GM21619 (cell line): ENCODE results near the gene MST1R.
"Not testable (repeated sequence)": the region's sequence is repeated elsewhere in the genome, so short reads cannot be mapped to it uniquely, and the experiment has no call there.

ENCODE experiments used
- ATAC-seq: cut with Tn5 transposase; IDR thresholded peaks from one replicate; pipeline ENCODE4 v1.9.1; 2021; ENCODE audit not compliant: unreplicated experiment

The MST1R gene

DNA sequence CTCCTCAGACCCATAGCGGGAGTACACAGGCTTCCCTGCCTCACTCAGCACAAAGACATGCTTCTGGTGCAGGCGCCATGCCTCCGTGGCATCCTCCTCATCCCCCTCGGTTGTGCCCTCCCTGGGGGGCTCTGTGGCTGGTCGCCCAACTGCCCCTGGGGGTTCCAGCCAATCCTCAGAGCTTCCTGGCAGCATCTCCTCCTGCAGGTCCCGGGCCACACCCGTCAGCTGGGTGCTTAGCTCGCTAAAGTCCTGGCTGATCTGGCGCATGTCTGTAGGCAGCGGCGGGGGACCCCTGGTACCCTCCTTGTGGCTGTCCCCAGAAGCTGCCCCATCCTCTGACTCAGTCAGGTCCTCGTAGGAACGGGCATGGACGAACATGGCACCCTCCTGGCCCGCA is 7.9 kb upstream of the MST1R start:
- no peak for ATAC-seq

DNA sequence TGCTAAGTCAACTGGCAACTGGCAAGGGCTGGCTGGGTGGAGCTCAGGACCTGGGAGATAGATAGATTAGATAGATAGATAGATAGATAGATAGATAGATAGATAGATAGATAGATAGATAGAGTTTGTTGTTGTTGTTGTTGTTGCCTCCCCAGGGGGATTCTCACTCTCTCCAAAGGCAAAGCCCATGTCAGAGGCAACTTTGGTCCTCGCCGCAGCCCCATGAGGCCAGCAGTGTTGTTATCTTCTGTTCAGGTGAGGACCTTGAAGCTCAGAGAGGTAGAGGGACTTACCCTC is 7.4 kb upstream of the MST1R start:
- ATAC-seq = no peak

DNA sequence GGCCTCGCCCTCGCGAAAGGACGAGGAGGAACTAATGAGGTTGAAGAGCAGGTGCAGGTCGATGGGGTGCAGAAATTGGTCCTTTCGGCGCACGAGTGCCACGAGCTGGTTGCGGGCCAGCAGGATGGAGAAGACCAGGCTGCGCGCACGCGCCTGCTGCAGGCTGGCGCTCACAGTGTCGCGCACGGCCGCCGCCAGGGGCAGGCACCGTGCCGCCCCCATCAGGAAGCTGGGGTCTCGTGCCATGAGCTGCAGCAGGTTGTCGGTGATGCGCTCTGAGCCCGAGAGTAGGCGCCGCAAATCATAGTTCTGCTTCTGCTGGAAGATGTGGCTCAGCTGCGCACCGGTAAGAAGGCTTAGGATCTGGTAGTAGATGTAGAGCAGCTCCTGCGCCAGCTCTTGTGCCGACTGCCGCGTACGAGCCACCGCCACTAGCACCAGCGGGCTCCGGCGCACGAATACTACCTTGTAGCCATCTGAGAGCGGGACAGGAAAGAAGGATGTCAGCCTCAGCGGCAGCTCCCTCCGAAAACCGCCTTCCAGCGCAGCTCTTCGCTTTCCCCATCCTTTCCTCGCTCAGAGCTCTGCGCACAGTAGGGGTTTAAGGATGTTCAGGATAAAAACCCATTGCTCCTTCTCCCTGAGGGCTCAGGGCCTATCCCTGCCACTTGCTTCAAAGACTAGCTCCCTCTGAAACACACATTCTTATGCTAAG is 6.9 kb upstream of the MST1R start:
- ATAC-seq = no peak

DNA sequence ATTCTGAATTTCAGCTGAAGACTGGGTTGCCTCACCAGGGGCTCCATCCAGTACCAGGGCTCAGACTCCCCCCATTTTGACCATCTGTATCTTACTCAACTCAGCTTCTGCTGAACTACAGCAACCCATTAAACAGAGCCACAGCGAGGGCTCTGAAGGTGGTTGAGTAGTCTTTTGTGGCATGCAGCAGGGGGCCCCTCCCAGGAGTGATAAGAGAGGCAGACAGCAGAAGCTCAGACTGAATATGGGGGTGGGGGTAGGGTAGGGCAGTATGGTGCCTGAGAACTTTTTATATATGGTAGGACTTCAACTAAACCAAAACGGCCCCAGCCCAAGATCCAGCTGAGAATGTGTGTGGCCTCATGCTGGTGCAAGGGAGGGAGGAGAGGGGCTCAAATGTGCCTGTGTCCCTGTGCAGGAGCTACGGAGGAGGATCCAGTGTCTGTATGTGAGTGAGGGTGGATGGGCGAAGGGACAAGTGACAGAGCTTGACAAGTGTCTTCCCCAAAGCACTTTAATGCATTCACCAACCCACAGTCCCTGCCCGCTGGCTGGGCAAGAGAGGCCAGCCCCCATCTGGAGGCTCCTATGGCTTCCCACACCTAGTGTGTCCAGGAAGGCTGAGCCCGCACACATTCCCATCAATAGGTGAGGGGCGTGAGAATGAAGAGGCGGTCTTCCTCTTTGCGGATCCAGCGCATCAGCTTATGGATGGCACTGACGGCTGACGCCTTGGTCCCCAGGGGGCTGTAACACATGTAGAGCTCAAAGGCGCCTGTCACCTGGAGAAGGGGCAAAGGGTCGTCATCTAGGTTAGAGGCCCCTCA is 4.9 kb upstream of the MST1R start:
- no peak for ATAC-seq

DNA sequence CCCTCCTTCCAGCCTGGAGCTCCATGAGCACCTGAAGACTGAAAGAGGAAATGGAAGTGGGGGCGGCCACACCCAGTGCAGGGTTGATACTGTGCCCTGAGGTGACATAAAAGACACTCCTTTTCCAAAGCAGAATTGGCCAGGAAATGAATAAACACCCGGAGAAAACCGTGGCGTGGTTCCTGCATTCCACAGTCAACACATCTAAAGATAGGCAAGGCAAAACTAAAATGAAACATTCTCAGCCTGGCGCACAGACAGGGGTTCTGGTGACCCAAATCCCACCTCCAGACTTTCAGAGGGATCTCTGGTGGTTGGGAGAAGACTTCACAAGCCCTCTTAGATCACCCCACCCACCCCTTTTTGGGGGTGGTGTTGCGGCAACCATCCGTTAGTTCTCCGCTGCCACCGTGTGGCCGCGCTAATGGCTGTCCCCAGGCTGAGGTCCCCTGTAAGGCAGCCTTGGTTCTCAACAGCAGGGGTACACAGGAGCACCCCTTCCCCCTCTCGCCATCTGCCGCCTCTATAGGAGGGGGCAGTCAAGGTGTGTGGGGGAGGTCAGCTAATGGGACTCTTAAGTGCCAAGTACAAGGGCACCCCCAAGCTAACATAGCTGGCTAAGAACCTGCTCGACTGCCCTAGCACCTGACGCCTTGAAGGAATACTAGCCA is 2.5 kb upstream of the MST1R start:
- no peak for ATAC-seq

DNA sequence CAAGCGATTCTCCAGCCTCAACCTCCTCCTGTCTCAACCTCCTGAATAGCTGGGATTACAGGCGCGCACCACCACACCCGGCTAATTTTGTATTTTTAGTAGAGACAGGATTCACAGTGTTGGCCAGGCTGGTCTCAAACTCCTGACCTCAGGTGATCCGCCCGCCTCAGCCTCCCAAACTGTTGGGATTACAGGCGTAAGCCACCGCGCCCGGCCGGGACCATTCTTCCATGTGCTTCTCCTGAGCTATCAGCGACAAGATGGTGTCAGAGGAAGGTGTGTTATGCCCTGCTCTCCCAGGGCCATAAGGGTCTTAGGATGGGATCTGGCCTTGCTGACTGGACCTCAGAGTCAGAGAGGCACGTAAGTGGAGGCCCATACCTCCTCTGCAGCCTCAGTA is 775 bp upstream of the MST1R start:
- not testable (repeated sequence) for ATAC-seq

DNA sequence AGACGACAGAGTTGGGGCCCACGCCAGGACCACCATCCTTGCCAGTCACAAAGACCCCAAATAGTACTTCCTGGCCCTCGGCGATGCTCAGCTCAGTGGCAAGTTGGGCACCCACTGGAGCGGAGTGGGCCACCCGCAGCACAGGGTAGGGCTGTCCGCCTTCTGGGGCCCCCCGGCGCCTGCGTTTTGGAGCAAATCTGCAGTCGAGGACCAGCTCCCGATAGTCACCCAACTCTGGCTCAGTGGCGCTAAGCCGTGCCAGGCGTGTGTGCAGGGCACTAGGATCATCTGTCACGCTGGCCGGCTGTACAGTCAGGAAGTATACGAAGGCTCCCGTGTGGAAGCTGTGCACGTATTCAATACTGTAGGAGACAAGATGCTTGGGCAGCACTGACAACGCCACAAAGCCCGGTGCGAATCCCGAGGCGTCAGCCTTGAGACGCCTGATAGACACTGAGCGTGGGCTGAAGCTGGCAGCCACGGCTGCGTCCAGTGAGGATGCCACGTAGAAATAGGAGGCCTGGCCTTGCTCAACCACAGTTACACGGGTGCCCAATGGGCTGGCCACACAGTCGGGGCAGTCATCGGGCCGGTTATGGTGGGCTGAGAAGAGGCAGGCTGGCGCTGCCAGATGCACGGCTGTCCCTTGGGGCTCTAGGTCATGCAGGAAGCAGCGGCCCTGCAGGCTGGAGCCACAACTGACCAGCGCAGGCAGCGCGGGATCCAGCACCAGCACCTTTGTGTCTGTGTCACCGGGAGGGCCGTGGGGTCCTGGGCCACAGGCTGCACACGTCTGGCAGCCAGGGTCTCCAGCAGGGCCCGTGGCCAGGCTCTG is 945 bp downstream of the MST1R start:
- ATAC-seq = no peak

DNA sequence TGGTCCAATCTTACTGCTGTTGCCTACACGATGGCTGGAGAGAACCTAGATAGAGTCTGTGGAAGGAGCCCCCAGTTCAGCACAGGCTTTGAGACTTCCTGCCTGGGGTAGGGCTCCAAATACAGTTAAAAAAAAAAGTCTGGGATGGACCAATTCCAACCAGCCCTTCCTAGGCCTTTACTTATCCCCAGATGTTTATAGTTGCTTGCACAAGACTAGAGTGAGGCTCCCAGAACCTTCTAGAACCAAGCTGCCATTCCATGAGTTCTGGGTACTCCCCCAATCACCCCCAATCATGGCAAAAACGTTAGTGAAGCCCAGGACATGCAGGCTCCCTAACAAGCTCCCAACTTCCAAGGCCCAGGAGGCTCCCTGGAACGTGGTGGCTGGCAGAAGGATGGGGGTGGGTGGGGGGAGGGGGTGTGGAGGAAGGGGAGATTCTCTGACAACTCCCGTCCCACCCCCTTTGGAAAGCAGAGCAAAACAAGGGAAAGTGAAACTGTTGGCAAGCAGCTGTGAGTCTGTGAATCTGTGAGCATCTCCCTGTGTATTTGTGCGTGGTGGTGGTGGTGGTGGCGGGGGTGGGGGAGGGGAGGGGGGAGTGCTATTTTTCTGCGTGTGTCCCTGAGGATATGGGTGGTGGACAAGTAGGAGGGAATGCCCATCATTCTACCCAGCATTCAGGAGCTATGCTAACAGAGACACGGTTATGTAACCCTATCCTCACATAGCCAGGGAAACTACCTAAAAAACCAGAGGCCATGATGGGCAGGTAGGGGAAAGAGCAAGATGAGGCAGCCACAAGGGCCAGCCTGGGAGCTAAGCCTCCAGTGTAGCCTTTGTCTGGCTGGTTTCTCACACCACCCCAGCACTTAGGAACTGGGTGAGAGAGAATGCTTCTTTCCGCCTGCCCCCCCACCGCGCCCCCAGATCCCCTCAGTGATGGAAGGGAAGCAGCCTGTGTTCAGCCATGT is 2.0 kb downstream of the MST1R start:
- no peak for ATAC-seq

DNA sequence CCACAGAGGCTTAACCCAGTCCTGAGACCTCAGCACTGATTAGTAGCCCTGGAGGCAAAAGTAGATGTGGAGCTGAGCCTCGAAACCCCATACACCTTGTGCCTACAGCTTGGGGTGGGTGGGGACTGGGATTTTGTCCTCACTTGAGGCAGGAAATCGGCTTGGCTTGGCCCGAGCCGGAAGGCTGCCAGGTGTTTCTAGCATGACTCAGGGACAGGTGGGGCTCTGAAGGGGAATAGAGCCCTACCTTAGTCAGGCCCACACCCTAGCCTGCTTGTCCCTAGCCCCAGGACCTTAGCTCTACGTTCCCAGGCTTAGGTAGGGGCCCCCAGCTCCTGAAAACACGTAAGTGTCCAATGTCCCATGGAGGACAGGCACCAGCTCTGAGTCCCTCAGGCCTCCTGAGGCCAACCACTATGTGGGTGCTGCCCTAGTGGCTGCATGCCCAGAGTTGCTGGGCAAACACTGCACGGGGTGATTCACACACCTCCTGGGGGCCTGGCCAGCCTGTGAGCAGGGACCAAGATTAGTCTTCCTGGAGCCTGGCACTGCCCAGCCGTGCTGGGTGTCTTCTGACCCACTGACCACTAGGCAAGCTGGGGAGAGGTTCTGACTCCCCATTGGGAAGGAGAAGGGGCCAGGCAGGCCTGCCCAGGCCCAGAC is 3.1 kb downstream of the MST1R start:
- no peak for ATAC-seq

DNA sequence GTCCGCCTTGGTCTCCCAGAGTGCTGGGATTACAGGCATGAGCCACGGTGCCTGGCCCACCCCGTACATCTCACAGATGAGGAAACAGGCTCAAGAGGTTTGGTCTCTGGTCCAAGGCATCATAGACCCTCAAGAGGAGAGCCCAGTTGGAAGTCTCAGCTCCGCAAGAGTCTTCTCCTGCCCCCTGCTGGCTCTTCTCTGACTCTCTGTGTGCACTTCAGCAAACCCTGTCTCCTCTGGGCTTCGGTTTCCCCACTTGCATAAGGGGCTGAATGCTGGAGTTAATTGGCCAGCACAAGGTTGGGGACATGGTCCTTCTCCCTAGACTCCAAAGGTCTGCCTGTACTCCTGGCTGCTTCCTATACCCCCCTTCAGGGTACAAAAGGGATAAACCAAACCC is 3.9 kb downstream of the MST1R start:
- ATAC-seq = no peak

DNA sequence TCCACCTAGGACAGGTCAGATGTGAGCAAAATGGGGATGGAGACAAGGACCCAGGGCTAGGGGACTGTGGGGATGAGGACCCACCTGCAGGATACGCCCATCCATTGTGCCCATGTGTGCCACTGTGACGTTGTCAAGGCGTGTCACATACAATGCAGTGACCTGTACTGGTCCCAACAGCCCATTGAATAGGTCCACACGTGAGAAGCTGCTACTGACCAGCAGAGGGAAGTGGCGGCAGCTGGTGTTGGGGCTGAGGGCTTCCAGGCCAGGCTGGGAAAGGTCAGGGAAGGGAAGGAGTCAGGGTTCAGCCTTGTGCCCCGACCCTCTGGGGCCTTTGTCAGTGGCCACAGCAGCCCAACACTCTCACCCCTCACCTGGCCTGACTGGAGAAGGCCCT is 4.7 kb downstream of the MST1R start:
- no peak for ATAC-seq

DNA sequence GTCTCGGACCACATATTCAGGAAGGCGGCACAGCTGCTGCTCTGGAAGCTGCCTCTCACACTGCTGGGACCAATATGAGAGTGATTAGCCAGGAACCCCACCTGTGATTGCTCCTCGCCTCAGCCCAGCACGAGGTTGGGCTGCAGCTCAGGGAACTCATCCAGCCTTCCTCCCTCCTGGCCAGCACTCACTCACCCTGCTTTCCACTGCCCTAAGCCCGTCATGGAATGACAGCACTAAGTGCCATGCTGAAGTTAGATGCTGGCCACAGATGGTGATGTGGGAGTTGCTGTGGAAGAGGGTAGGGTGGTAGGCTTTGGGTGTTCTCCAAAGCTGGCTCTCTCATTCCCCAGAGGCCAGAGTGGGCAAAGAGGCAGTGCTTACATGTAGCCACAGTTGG is 7.3 kb downstream of the MST1R start:
- ATAC-seq = no peak

DNA sequence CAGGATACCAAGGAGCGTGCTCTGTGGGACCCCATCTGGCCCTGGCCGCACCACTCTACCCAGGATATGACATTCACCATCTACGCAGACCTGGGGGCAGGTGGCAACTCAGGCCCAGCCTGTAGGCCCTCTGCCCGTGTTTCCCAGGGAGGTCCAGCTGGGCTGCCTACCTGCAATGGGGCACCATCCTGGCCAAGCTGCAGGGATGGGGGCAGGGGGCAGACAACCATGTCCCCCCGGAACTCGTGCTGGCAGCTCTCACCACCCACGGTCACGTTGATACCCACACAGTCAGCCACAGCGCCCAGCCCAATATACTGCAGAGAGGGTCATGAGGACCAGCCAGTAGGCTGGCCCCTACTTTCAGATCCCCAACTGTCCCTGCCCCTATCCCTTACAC is 7.9 kb downstream of the MST1R start:
- ATAC-seq = no peak

DNA sequence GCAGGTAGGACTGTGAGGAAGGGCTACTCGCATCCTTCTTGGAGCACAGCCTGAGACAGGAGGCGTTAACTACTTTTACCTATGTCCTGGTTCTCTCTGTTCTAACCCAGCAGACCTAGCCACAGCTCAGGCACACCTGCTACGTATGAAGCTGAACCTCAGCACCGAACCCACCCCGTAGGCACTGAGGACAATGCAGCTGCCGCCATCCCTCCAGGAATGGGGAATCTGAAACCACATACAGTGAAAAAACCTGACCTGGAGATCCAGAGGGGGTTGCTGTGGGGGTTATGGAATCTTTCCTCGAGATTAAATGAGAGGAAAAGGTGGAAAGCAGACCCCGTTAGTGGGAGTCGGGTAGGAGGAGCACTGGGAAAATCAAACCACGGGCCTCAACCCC is 14.4 kb downstream of the MST1R start:
- ATAC-seq = no peak

DNA sequence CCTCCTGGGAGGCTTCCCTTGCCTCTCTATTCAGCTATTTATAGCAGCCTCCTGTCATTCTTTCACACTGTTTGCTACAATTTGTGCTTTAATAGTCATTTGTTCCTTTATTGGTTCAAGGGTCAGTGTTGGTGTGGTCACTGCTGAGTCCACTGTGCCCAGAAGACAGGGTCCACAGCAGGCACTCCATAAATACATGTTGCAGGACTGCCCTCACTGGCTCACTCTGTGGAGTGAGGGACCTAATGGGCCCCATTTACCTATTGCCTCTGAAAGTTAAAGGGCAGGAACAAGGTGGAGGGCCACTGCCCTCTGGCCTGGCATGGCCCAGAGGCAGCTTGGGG is 16.8 kb downstream of the MST1R start:
- ATAC-seq = no peak

DNA sequence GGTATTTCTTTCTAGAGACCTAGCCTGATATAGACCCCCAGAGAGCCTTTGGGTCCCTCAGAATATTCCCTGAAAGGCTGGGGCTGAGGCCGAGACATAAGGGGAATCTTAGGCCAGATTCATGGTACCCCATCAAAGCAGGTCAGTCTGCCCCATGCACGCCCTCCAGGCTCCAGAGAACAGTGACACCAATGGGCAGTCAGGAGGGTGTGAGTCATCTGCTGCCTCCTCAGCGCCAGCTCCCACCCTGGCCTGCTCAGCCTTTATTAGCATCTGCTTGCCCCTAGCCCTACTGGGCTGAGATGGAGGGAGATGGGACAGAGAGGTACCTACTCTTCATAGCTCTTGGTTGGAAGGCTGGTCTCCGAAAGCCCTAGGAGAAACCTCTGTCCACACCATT is 19.7 kb downstream of the MST1R start:
- no peak for ATAC-seq

DNA sequence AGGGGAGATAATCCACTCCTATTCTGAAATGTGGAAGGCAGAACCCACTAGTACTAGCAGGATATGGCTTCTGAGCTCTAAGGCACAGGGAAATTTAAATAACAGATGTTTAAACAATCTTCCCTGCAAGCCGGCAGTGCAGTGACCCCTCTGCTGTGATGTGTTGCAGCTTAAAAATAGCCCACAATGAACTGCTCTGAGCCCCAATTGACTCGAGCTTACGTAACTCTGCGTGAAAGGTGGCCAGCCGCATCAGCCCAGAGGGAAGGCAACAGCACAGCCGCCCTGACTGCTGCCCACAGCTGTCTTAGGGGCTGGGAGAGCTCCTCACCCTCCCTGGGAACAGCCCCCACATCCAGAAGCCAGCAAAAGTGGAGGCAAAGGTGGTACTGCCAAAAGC is 21.5 kb downstream of the MST1R start:
- no peak for ATAC-seq

DNA sequence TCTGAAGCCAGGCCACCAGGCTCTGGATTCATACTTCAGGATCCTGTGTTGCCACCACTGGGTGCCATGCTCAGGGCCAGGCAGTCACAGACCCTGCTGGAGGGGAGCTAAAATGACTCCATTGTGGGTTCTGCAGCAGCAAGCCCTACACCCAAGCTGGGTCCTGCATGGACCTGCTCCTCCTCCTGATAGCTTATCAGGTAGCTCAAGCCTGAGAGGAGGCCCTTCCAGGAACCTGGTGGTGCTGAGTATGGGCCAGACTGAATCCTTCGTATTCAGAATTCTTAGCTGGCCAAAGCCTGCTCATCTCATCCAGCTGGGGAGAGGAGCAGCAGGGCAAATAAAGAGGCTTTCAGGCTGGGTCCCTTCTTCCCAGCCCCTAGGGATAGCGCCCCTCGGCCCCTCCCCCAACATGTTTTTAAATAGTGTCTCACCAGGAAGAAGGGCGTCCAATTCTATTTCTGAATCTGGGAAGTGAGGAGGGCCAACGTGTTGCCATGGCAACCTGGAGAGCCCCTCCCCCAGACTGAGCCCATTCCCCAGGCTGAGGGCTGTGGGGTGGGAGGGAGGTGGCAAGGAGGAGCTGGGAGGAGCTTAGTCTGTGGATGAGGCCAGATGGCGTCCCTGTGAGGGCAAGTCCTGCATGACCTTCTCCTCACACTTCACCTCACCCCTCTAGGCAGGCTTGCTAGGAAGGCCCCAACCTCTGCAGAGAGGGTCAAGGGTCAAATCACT is 22.9 kb downstream of the MST1R start:
- no peak for ATAC-seq

DNA sequence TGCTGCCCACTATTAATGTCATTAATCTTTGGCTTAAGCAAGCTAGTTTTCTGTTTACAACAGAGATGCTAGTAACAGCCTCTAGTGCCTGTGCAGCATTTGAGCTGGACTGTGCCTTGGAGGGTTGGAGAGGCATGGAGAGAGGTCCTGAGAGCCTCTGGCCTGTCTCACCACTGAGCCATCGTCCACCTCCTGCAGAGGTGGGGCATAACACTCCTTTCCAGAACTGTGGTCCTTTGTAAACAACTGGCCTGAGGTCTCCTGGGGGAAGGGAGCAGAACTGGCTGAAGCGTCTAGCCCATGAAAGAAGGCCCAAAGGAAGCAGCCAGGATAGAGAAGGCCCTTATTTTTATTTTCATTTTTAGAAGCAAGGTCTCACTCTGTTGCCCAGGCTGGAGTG is 24.0 kb downstream of the MST1R start:
- no peak for ATAC-seq
